Left lung (tissue), 10 donors: ENCODE results near the gene NAGA. TPM values are rescaled to one million over a fixed set of nuclear protein-coding genes. Genes with fewer than 3 reads are reported as not detected.

Experiments used
- ATAC-seq: fragments of 200-7000 bp; cut with Tn5 transposase; one replicate; pipeline ENCODE4 v1.9.1; 2020; ENCODE audit warnings: moderate library complexity
- DNase-seq, 4 donors: peaks; one replicate each; pipeline ENCODE4 v3.0.0-alpha.2; 2013 to 2020
- H3K27ac ChIP-seq, 2 donors: fragments of 200-600 bp; sonication (generic) in 1 of 2; one replicate each; pipeline versions ENCODE4 v1.5.0 to v1.8.0; 2020 to 2021
- H3K27me3 ChIP-seq, 2 donors: fragments of 200-600 bp; sonication (generic) in 1 of 2; one replicate each; pipeline versions ENCODE4 v1.5.0 to v1.8.0; 2020 to 2021
- H3K36me3 ChIP-seq, 2 donors: fragments of 200-600 bp; sonication (generic) in 1 of 2; one replicate each; pipeline versions ENCODE4 v1.5.0 to v1.8.0; 2020 to 2021
- H3K4me1 ChIP-seq, 2 donors: fragments of 200-600 bp; one replicate each; pipeline ENCODE4 v1.8.0; 2021
- H3K4me3 ChIP-seq, 2 donors: fragments of 200-600 bp; sonication (generic) in 1 of 2; one replicate each; pipeline versions ENCODE4 v1.5.0 to v1.8.0; 2020 to 2021; ENCODE audit warnings: mild to moderate bottlenecking in 1 of 2
- H3K9me3 ChIP-seq, 2 donors: fragments of 200-600 bp; sonication (generic) in 1 of 2; one replicate each; pipeline versions ENCODE4 v1.5.0 to v1.8.0; 2020 to 2021
- intact Hi-C, 2 donors: fragments of 100-400 bp; cut with DNase I; formaldehyde crosslinking; loops; one replicate each; pipeline versions ENCODE4 v1.11.2 to v1.14.2; 2022
- polyA plus RNA-seq, 6 donors: library from polyadenylated mRNA; unstranded; fragments of 120-200 nt; gene quantifications; one replicate each; pipeline ENCODE4 v1.2.1, GENCODE V29; 2013; ENCODE audit not compliant: insufficient read length in 6 of 6
- total RNA-seq, 2 donors: library from RNA; stranded (reverse); fragmentation: NEBNext Ultra II Directional; extraction: Animal tissue kit (Norgen Biotek cat#: 25700); gene quantifications; one replicate each; pipeline ENCODE4 v1.2.1, GENCODE V29; 2021
- TF ChIP-seq, protein P1 (sequence below), 2 donors: fragments of 200-600 bp; sonication (generic) in 1 of 2; IDR thresholded peaks; one replicate each; pipeline versions ENCODE4 v1.5.0 to v1.8.0; 2021; ENCODE audit warnings: antibody characterized with exemption in 2 of 2
- donor health status: DM: no; HTN: yes; CAD: no.
- donor health status: DM: no; HTN: no; CAD: no.

The NAGA gene
- total and polyA plus RNA-seq, 8 donors = 21.6 to 35.6 (median 28.0) TPM

DNA sequence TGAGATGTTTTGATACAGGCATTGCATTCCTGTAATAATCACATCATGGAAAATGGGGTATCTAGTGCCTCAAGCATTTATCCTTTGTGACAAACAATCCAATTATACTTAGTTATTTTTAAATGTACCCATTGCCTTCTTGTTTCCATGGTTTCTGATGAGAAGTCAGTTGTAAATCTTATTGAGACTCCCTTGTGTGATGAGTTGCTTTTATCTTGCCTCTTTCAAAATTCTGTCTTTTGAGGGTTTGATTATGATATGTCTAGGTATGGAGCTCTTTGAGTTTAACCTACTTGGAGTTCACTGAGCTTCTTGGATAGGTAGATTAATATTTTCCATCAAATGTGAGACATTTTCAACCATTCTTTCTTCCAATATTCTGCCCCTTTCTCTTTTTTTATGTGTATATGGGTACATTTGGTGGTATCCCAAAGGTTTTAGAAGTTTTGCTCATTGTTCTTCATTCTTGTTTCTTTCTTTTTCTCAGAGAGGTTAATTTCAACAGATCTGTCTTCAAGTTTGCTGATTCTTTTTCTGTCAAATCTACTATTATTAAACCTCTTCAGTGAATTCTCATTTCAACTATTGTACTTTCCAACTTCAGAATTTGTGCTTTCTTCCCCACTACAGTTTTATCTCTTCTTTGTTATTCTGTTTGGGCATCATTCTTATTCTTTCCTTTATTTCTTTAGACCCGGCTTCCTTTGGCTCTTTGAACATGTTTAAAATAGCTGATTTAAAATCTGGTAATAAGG is 13.7 kb downstream of the NAGA start:
- no peak for DNase-seq
- H3K4me1 ChIP-seq = no peaks in the 10 kb centered on the region
- no peak overlapping the region for H3K4me3 ChIP-seq
- intact Hi-C loops = no loop called here
- peaks cover 0 to 12% of the 10 kb centered on the region in 2 donors for H3K9me3 ChIP-seq
- H3K27ac ChIP-seq = no peak overlapping the region
- ATAC-seq = no peak
- TF ChIP-seq, protein P1, sequence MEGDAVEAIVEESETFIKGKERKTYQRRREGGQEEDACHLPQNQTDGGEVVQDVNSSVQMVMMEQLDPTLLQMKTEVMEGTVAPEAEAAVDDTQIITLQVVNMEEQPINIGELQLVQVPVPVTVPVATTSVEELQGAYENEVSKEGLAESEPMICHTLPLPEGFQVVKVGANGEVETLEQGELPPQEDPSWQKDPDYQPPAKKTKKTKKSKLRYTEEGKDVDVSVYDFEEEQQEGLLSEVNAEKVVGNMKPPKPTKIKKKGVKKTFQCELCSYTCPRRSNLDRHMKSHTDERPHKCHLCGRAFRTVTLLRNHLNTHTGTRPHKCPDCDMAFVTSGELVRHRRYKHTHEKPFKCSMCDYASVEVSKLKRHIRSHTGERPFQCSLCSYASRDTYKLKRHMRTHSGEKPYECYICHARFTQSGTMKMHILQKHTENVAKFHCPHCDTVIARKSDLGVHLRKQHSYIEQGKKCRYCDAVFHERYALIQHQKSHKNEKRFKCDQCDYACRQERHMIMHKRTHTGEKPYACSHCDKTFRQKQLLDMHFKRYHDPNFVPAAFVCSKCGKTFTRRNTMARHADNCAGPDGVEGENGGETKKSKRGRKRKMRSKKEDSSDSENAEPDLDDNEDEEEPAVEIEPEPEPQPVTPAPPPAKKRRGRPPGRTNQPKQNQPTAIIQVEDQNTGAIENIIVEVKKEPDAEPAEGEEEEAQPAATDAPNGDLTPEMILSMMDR (IDR thresholded peaks at IDR 0.05) = no peak
- no peaks in the 10 kb centered on the region for H3K27me3 ChIP-seq
- H3K36me3 ChIP-seq = peaks cover 0 to 39% of the 10 kb centered on the region in 2 donors

DNA sequence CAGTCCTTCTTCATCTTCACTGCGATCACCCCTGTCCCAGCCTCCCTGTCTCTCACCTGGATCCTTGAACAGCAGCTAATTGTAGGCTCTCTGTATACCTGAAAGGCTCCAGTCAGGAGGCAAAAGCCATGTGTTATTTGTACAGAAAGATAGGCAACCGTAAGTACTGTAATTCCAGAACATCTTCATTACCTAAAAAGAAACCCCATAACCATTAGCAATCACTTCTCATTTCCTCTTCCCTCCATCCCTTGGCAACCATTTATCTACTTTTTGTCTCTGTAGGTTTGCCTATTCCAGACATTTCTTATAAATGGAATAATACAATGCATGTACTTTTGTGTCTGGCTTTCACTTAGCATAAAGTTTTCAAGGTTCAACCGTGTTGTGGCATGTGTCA is 17.8 kb downstream of the NAGA start:
- no peak overlapping the region for H3K27ac ChIP-seq
- TF ChIP-seq, protein P1 (IDR thresholded peaks at IDR 0.05) = no peak
- H3K4me1 ChIP-seq = no peaks in the 10 kb centered on the region
- intact Hi-C loops = no loop called here
- no peaks in the 10 kb centered on the region for H3K27me3 ChIP-seq
- H3K4me3 ChIP-seq = no peak overlapping the region
- H3K36me3 ChIP-seq = no peaks in the 10 kb centered on the region
- no peak for ATAC-seq
- H3K9me3 ChIP-seq = peaks cover 0 to 12% of the 10 kb centered on the region in 2 donors
- no peak for DNase-seq

DNA sequence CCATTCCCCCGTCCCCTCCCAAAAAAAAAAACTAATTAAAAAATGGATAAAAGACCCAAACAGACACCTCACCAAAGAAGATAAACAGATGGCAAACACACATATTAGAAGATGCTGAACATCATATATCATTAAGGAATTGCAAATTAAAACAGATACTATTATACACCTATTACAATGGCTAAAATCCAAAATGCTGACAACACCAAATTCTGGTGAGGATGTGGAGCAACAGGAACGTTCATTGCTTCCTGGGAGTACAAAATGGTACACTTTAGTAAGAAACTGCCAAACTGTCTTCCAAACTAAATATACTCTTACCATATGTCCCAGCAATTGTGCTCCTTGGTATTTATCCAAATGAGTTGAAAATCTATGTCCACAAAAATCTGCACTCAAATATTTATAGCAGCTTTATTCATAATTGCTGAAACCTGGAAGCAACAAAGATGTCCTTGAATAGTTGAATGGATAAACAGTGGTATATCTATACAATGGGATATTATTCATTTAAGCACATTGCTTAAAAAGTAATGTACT is 19.9 kb downstream of the NAGA start:
- Histone ChIP-seq H3K27me3 (no peaks in the 10 kb centered on the region), H3K4me3 (no peak overlapping the region), H3K9me3 (no peaks in the 10 kb centered on the region), H3K36me3 (no peaks in the 10 kb centered on the region), H3K4me1 (no peaks in the 10 kb centered on the region), H3K27ac (no peak overlapping the region)
- TF ChIP-seq, protein P1 (IDR thresholded peaks at IDR 0.05) = no peak
- ATAC-seq = no peak
- no peak for DNase-seq
- intact Hi-C loops = no loop called here

DNA sequence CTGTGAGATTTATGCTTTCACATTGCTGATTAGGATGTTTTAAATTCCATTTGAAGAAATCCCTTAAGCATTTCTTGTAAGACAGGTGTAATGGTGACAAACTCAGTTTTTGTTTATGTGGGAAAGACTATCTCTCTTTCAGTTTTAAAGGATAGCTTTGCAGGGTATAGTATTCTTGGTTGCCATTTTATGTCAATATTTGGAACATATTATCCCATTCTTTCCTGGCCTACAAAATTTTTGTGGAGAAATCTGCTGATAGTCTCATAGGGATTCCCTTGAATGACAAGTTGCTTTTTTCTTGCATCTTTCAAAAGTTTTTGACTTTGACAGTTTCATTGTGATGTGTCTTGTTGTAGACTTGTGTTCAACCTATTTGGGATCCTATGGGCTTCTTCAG is 28.8 kb downstream of the NAGA start:
- TF ChIP-seq, protein P1 (IDR thresholded peaks at IDR 0.05) = no peak
- intact Hi-C loops = no loop called here
- Histone ChIP-seq H3K4me1 (no peaks in the 10 kb centered on the region), H3K27me3 (no peaks in the 10 kb centered on the region), H3K27ac (no peak overlapping the region), H3K36me3 (no peaks in the 10 kb centered on the region), H3K9me3 (peaks cover 0 to 16% of the 10 kb centered on the region in 2 donors), H3K4me3 (no peak overlapping the region)
- DNase-seq (no peak), ATAC-seq (no peak)

DNA sequence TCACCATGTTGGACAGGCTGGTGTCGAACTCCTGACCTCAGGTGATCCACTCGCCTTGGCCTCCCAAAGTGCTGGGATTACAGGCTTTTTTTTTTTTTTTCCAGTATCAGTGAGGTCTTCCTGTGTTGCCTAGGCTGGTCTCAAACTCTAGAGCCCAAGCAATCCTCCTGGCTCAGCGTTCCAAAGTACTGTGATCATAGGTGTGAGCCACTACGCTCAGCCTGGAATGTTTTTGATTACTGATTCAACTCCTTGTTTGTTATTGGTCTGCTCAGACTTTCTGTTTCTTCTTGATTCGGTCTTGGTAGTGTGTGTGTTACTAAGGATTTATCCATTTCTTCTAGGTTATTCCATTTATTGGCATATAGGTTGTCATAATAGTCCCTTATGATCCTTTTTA is 31.3 kb downstream of the NAGA start:
- DNase-seq (no peak), ATAC-seq (no peak)
- TF ChIP-seq, protein P1 (IDR thresholded peaks at IDR 0.05) = no peak
- Histone ChIP-seq H3K4me3 (no peak overlapping the region), H3K4me1 (no peaks in the 10 kb centered on the region), H3K27ac (no peak overlapping the region), H3K27me3 (no peaks in the 10 kb centered on the region), H3K36me3 (no peaks in the 10 kb centered on the region), H3K9me3 (peaks cover 0 to 18% of the 10 kb centered on the region in 2 donors)
- intact Hi-C loops = no loop called here
